Amniotic epithelial cell (primary cell): ENCODE measurements around the gene ATOSB.

Experiments
- DNase-seq: peaks from one replicate; pipeline ENCODE4 v3.0.0-alpha.2; 2010; ENCODE audit warnings: low read depth

ATOSB gene

GRCh38 chr9:35054185-35054835 is 61.4 kb downstream of the ATOSB start:
- no peak for DNase-seq
